H9 (cell line): ENCODE results near the gene SLC17A2. TPM values are rescaled to one million over a fixed set of nuclear protein-coding genes. Genes with fewer than 3 reads are reported as not detected.

Experiments
- DNase-seq: peaks from one replicate; pipeline ENCODE4 v3.0.0-alpha.2; 2017
- H2AFZ ChIP-seq: one replicate; pipeline ENCODE4 v1.6.1; 2013; ENCODE audit warnings: mild to moderate bottlenecking, low read length, control low read depth, moderate library complexity
- H2AK5ac ChIP-seq: 2 replicates; pipeline ENCODE4 v1.6.1; 2013; ENCODE audit warnings: low read length, control low read depth, mixed read lengths; ENCODE audit not compliant: insufficient read length
- H2BK120ac ChIP-seq: one replicate; pipeline ENCODE4 v1.6.1; 2013; ENCODE audit warnings: low read depth, mild to moderate bottlenecking, low read length, control low read depth, inconsistent platforms; ENCODE audit not compliant: poor library complexity, severe bottlenecking
- H2BK12ac ChIP-seq: 2 replicates; pipeline ENCODE4 v1.6.1; 2013; ENCODE audit warnings: low read length, control low read depth, mixed read lengths, low read depth; ENCODE audit not compliant: insufficient read length
- H2BK15ac ChIP-seq: 2 replicates; pipeline ENCODE4 v1.6.1; 2013; ENCODE audit warnings: low read depth, low read length, control low read depth
- H2BK20ac ChIP-seq: one replicate; pipeline ENCODE4 v1.6.1; 2013; ENCODE audit warnings: low read depth, mild to moderate bottlenecking, low read length, control low read depth, inconsistent platforms; ENCODE audit not compliant: poor library complexity, severe bottlenecking
- H2BK5ac ChIP-seq: 2 replicates; pipeline ENCODE4 v1.6.1; 2013; ENCODE audit warnings: low read length, control low read depth, mixed read lengths; ENCODE audit not compliant: insufficient read length
- H3K14ac ChIP-seq: 2 replicates; pipeline ENCODE4 v1.6.1; 2013; ENCODE audit warnings: low read length, control low read depth; ENCODE audit not compliant: insufficient read depth
- H3K18ac ChIP-seq: 2 replicates; pipeline ENCODE4 v1.6.1; 2013; ENCODE audit warnings: low read depth, mild to moderate bottlenecking, mixed read lengths, low read length, control low read depth; ENCODE audit not compliant: insufficient read length
- H3K23ac ChIP-seq: 2 replicates; pipeline ENCODE4 v1.6.1; 2013; ENCODE audit warnings: low read length, control low read depth, mixed read lengths, low read depth; ENCODE audit not compliant: insufficient read length
- H3K23me2 ChIP-seq: 2 replicates; pipeline ENCODE4 v1.6.1; 2013; ENCODE audit warnings: low read depth, mild to moderate bottlenecking, mixed read lengths, low read length, control low read depth; ENCODE audit not compliant: insufficient read length, poor library complexity, severe bottlenecking
- H3K27ac ChIP-seq: 2 replicates; pipeline ENCODE4 v1.5.1; 2013; ENCODE audit warnings: low read length, control low read depth, mixed read lengths, low read depth; ENCODE audit not compliant: insufficient read length
- H3K27me3 ChIP-seq: 2 replicates; pipeline ENCODE4 v1.6.1; 2013; ENCODE audit warnings: low read length, control low read depth, inconsistent platforms; ENCODE audit not compliant: insufficient read depth
- H3K4ac ChIP-seq: 2 replicates; pipeline ENCODE4 v1.6.1; 2013; ENCODE audit warnings: low read depth, mild to moderate bottlenecking, control low read depth, inconsistent platforms, low read length, moderate library complexity
- H3K4me1 ChIP-seq: 2 replicates; pipeline ENCODE4 v1.6.1; 2013; ENCODE audit warnings: low read length, control low read depth, inconsistent platforms; ENCODE audit not compliant: insufficient read depth
- H3K4me2 ChIP-seq: 2 replicates; pipeline ENCODE4 v1.6.1; 2013; ENCODE audit warnings: low read length, control low read depth, mixed read lengths; ENCODE audit not compliant: insufficient read length, insufficient read depth
- H3K56ac ChIP-seq: 2 replicates; pipeline ENCODE4 v1.6.1; 2013; ENCODE audit warnings: low read depth, mild to moderate bottlenecking, mixed read lengths, low read length, control low read depth; ENCODE audit not compliant: insufficient read length
- H3K79me1 ChIP-seq: 2 replicates; pipeline ENCODE4 v1.6.1; 2013; ENCODE audit warnings: low read depth, mild to moderate bottlenecking, moderate library complexity, low read length, control low read depth, inconsistent platforms; ENCODE audit not compliant: insufficient read depth, poor library complexity, severe bottlenecking
- H3K79me2 ChIP-seq: 2 replicates; pipeline ENCODE4 v1.6.1; 2013; ENCODE audit warnings: low read length, control low read depth, inconsistent platforms; ENCODE audit not compliant: insufficient read depth
- H3K9ac ChIP-seq: 2 replicates; pipeline ENCODE4 v1.6.1; 2013; ENCODE audit warnings: low read length, control low read depth, mixed read lengths; ENCODE audit not compliant: insufficient read length; ENCODE audit errors: extremely low read depth
- H3K9me3 ChIP-seq: one replicate; pipeline ENCODE4 v1.6.1; 2013; ENCODE audit warnings: low read depth, low read length, inconsistent platforms; ENCODE audit not compliant: control insufficient read depth
- H3T11ph ChIP-seq: one replicate; pipeline ENCODE4 v1.6.1; 2013; ENCODE audit warnings: mild to moderate bottlenecking, low read length, control low read depth, inconsistent platforms
- H4K20me1 ChIP-seq: one replicate; pipeline ENCODE4 v1.6.1; 2013; ENCODE audit not compliant: control insufficient read depth, insufficient read length, insufficient read depth
- H4K5ac ChIP-seq: 2 replicates; pipeline ENCODE4 v1.6.1; 2013; ENCODE audit warnings: low read depth, mild to moderate bottlenecking, mixed read lengths, low read length, control low read depth; ENCODE audit not compliant: insufficient read length
- H4K8ac ChIP-seq: replicated peaks from 2 replicates; pipeline ENCODE4 v1.6.1; 2013; ENCODE audit warnings: low read length, control low read depth, mixed read lengths, low read depth; ENCODE audit not compliant: insufficient read length
- H4K91ac ChIP-seq: 2 replicates; pipeline ENCODE4 v1.6.1; 2013; ENCODE audit warnings: low read depth, mild to moderate bottlenecking, moderate library complexity, mixed read lengths, low read length, control low read depth; ENCODE audit not compliant: insufficient read length
- H3K27ac Mint-ChIP-seq, 3 experiments: 2 replicates in 2 of 3; 3 replicates in 1 of 3; pipeline ENCODE4 v1.8.0; 2020 to 2021; ENCODE audit warnings: mixed read lengths in 3 of 3, mild to moderate bottlenecking in 1 of 3, moderate library complexity in 1 of 3
- H3K27me3 Mint-ChIP-seq: 2 replicates; pipeline ENCODE4 v1.8.0; 2021; ENCODE audit warnings: low read depth, mild to moderate bottlenecking, moderate library complexity, mixed read lengths
- H3K36me3 Mint-ChIP-seq, 3 experiments: 2 replicates in 2 of 3; 3 replicates in 1 of 3; pipeline ENCODE4 v1.8.0; 2020 to 2021; ENCODE audit warnings: low read depth in 3 of 3, mixed read lengths in 3 of 3; ENCODE audit not compliant: insufficient read depth in 1 of 3
- H3K4me1 Mint-ChIP-seq, 2 experiments: 2 replicates each; pipeline ENCODE4 v1.8.0; 2020; ENCODE audit warnings: mixed read lengths in 2 of 2
- H3K4me3 Mint-ChIP-seq, 2 experiments: 2 replicates in 1 of 2; 3 replicates in 1 of 2; pipeline ENCODE4 v1.8.0; 2020 to 2021; ENCODE audit warnings: mild to moderate bottlenecking in 2 of 2, mixed read lengths in 2 of 2, moderate library complexity in 1 of 2
- H3K9me3 Mint-ChIP-seq, 2 experiments: 2 replicates in 1 of 2; 3 replicates in 1 of 2; pipeline ENCODE4 v1.8.0; 2020; ENCODE audit warnings: mild to moderate bottlenecking in 2 of 2, mixed read lengths in 2 of 2, moderate library complexity in 1 of 2
- WGBS: extraction: QIAGEN DNeasy Blood & Tissue Kit; methylation state at CpG from one replicate; pipeline ENCODE4 v1.1.7; 2013; ENCODE audit warnings: missing lambda C conversion rate, low lambda C conversion rate, mixed read lengths; ENCODE audit not compliant: insufficient read length; ENCODE audit errors: extremely low coverage; 5-methylcytosine and 5-hydroxymethylcytosine counted together
- total RNA-seq: library from RNA; stranded (reverse); gene quantifications from 2 replicates; pipeline ENCODE4 v1.2.1, GENCODE V29; 2021
- TF ChIP-seq, protein P1 (sequence below): fragments of 200-600 bp; sonication (generic); conservative IDR thresholded peaks from 3 replicates; pipeline ENCODE4 v1.8.0; 2021; ENCODE audit warnings: antibody characterized with exemption, mild to moderate bottlenecking

SLC17A2 gene
- total RNA-seq, 1 experiment from 2014 or later = not detected

DNA sequence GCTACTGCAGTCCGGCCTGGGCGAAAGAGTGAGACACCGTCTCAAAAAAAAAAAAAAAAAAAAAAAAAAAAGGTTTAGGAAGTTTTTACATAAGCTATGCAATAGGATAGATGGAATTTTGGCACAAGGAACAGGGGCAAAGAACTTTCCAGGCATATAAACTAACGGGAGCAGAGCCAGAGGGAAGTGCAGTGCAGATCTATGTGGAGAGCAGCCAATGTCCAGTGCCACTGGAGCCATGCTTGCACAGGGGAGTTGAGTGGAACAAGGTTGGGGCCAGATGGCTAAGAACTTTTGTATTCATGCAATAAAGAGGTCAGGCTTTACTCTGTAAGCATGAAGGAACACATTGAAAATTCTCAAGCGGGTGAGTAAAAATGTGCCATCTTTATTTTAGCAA, 10.8 kb downstream of the SLC17A2 start:
- Histone ChIP-seq H3K79me2 (no peaks in the 10 kb centered on the region), H3K18ac (no peak overlapping the region), H3K9me3 (no peaks in the 10 kb centered on the region), H3K79me1 (no peaks in the 10 kb centered on the region), H2BK20ac (no peak overlapping the region), H4K91ac (no peak overlapping the region), H3K27me3 (no peaks in the 10 kb centered on the region), H2BK5ac (no peak overlapping the region), H4K8ac (no peak overlapping the region), H4K5ac (no peak overlapping the region), H3K23me2 (no peaks in the 10 kb centered on the region), H3K27ac (no peak overlapping the region), H2BK15ac (no peak overlapping the region), H2AFZ (no peak overlapping the region), H3K56ac (no peak overlapping the region), H3K14ac (no peak overlapping the region), H3T11ph (no peak overlapping the region), H3K4ac (no peak overlapping the region), H2BK120ac (no peak overlapping the region), H3K23ac (no peak overlapping the region), H3K4me2 (no peak overlapping the region), H2AK5ac (no peak overlapping the region), H3K4me1 (no peaks in the 10 kb centered on the region), H4K20me1 (no peaks in the 10 kb centered on the region), H2BK12ac (no peak overlapping the region), H3K9ac (no peak overlapping the region)
- no peak for DNase-seq
- Mint-ChIP-seq H3K4me1 (peaks cover 3 to 5% of the 10 kb centered on the region in 2 experiments; a peak in 2 of 4 replicates), H3K4me3 (no peak overlapping the region), H3K9me3 (no peaks in the 10 kb centered on the region), H3K36me3 (no peaks in the 10 kb centered on the region), H3K27me3 (no peaks in the 10 kb centered on the region), H3K27ac (no peak overlapping the region)
- no CpG with 5 or more reads among the region's 5 CpGs for WGBS
- TF ChIP-seq, protein P1, sequence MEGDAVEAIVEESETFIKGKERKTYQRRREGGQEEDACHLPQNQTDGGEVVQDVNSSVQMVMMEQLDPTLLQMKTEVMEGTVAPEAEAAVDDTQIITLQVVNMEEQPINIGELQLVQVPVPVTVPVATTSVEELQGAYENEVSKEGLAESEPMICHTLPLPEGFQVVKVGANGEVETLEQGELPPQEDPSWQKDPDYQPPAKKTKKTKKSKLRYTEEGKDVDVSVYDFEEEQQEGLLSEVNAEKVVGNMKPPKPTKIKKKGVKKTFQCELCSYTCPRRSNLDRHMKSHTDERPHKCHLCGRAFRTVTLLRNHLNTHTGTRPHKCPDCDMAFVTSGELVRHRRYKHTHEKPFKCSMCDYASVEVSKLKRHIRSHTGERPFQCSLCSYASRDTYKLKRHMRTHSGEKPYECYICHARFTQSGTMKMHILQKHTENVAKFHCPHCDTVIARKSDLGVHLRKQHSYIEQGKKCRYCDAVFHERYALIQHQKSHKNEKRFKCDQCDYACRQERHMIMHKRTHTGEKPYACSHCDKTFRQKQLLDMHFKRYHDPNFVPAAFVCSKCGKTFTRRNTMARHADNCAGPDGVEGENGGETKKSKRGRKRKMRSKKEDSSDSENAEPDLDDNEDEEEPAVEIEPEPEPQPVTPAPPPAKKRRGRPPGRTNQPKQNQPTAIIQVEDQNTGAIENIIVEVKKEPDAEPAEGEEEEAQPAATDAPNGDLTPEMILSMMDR = no peak
